Measurements from ENCODE around the gene EDIL3.
"Not testable (repeated sequence)": the region's sequence is repeated elsewhere in the genome, so short reads cannot be mapped to it uniquely, and the experiment has no call there.

EDIL3 gene

GRCh38 chr5:84028093-84028492, 356.6 kb downstream of the EDIL3 start:
- no peaks in the 10 kb centered on the region for H3F3A ChIP-seq (ENCODE audit: insufficient read depth, low read length)
- no peaks in the 10 kb centered on the region for H3K4me1 ChIP-seq (ENCODE audit: insufficient read depth, low read length, severe bottlenecking)
- no peaks in the 10 kb centered on the region for H3K36me3 ChIP-seq (ENCODE audit: insufficient read depth, low read length)
- H3K4me2 ChIP-seq (ENCODE audit: low read length): no peak overlapping the region
- H3K27ac ChIP-seq (ENCODE audit: low read depth, low read length, poor library complexity, severe bottlenecking): no peak overlapping the region
- H3K9me2 ChIP-seq (ENCODE audit: low read depth, low read length): no peaks in the 10 kb centered on the region
- no peak overlapping the region for H3K9ac ChIP-seq (ENCODE audit: low read length)
- H3K79me2 ChIP-seq (ENCODE audit: insufficient read depth, low read length): no peaks in the 10 kb centered on the region
- H3K9me3 ChIP-seq (ENCODE audit: low read length): no peaks in the 10 kb centered on the region
- H3K27me3 ChIP-seq (ENCODE audit: insufficient read depth, low read length): no peaks in the 10 kb centered on the region
- no peak overlapping the region for H2AFZ ChIP-seq (ENCODE audit: low read length)
- TF ChIP-seq EZH2 (IDR thresholded peaks at IDR 0.05; ENCODE audit: borderline replicate concordance, low read length) (no peak), CTCF (IDR thresholded peaks at IDR 0.05; ENCODE audit: low read length) (no peak)
- no peak overlapping the region for H3K4me3 ChIP-seq (ENCODE audit: low read depth, low read length, poor library complexity, severe bottlenecking)
- no peaks in the 10 kb centered on the region for H4K20me1 ChIP-seq (ENCODE audit: insufficient read depth, low read length)

GRCh38 chr5:84018521-84018920, 366.2 kb downstream of the EDIL3 start:
- H3K4me2 ChIP-seq (ENCODE audit: low read length); H3K27ac ChIP-seq (ENCODE audit: low read depth, low read length, poor library complexity, severe bottlenecking): not testable (repeated sequence)

GRCh38 chr5:84017523-84018172, 367.0 kb downstream of the EDIL3 start:
- Histone ChIP-seq H3K9ac (ENCODE audit: low read length) (no peak overlapping the region), H3K27ac (ENCODE audit: low read depth, low read length, poor library complexity, severe bottlenecking) (no peak overlapping the region), H3K4me2 (ENCODE audit: low read length) (no peak overlapping the region)

More at GRCh38 chr5:84018521-84018920, 366.2 kb downstream of the EDIL3 start:
- H3F3A ChIP-seq (ENCODE audit: insufficient read depth, low read length); H3K36me3 ChIP-seq (ENCODE audit: insufficient read depth, low read length); H3K9ac ChIP-seq (ENCODE audit: low read length); H3K4me1 ChIP-seq (ENCODE audit: insufficient read depth, low read length, severe bottlenecking); H3K27me3 ChIP-seq (ENCODE audit: insufficient read depth, low read length); H3K4me3 ChIP-seq (ENCODE audit: low read depth, low read length, poor library complexity, severe bottlenecking); H3K79me2 ChIP-seq (ENCODE audit: insufficient read depth, low read length); H4K20me1 ChIP-seq (ENCODE audit: insufficient read depth, low read length); H3K9me3 ChIP-seq (ENCODE audit: low read length); H2AFZ ChIP-seq (ENCODE audit: low read length); H3K9me2 ChIP-seq (ENCODE audit: low read depth, low read length): not testable (repeated sequence)

More at GRCh38 chr5:84017523-84018172, 367.0 kb downstream of the EDIL3 start:
- H3K79me2 ChIP-seq (ENCODE audit: insufficient read depth, low read length): no peaks in the 10 kb centered on the region
- H3K27me3 ChIP-seq (ENCODE audit: insufficient read depth, low read length): no peaks in the 10 kb centered on the region
- H2AFZ ChIP-seq (ENCODE audit: low read length): no peak overlapping the region
- H3K4me1 ChIP-seq (ENCODE audit: insufficient read depth, low read length, severe bottlenecking): no peaks in the 10 kb centered on the region
- H3K9me2 ChIP-seq (ENCODE audit: low read depth, low read length): no peaks in the 10 kb centered on the region
- no peaks in the 10 kb centered on the region for H3K36me3 ChIP-seq (ENCODE audit: insufficient read depth, low read length)
- H4K20me1 ChIP-seq (ENCODE audit: insufficient read depth, low read length): no peaks in the 10 kb centered on the region
- no peaks in the 10 kb centered on the region for H3K9me3 ChIP-seq (ENCODE audit: low read length)
- no peak overlapping the region for H3K4me3 ChIP-seq (ENCODE audit: low read depth, low read length, poor library complexity, severe bottlenecking)
- no peak for TF ChIP-seq CTCF (IDR thresholded peaks at IDR 0.05; ENCODE audit: low read length)
- TF ChIP-seq EZH2 (IDR thresholded peaks at IDR 0.05; ENCODE audit: borderline replicate concordance, low read length): no peak
- no peaks in the 10 kb centered on the region for H3F3A ChIP-seq (ENCODE audit: insufficient read depth, low read length)

Measured in OCI-LY1 (cell line).